Measurements from ENCODE around the gene SKAP1.

The SKAP1 gene

DNA sequence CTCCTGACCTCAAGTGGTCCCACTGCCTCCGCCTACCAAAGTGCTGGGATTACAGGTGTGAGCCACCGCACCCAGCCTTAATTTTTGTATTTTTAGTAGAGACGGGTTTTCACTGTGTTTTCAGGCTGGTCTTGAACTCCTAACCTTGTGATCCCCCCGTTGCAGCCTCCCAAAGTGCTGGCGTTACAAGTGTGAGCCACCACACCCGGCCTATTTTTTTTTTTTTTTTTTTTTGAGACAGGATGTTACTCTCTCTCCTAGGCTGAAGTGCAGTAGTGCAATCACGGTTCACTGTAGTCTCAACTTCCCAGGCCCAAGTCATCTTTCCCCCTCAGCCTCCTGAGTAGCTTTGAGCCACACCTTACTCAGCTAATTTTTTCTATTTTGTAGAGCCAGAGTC lies 325.6 kb downstream of the SKAP1 start:
- DNase-seq (ENCODE audit: low spot score) = no peak

DNA sequence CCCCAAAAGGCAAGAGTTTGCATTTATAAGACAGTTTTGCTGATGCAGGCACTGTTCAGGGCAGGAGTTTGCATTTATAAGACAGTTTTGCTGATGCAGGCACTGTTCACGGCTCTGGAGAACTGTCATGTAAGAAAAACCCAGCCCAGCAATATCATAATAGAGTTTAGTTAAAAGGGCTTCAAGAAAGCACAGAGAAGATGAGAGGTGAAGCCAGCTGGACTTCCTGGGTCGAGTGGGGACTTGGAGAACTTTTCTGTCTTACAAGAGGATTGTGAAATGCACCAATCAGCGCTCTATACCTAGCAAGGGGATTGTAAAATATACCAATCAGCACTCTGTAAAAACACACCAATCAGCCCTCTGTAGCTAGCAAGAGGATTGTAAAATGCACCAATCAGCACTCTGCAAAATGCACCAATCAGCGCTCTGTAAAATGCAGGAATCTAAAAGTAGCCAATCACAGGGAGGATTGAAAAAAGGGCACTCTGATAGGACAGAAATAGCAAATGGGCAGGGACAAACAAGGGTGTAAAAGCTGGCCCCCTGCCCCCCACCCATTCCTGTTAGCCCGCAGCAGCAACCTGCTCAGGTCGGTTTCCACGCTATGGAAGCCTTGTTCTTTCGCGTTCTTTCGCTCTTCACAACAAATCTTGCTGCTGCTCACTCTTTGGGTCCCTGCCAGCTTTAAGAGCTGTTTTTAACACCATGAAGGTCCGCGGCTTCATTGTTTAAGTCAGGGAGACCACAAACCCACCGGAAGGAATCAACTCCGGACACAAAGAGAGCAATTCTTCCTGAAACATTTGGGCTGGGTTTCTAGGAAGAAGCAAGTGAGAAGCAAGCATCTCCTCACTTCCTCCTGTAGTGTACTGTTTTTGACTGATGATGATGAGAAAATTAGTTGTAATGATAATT lies 327.0 kb downstream of the SKAP1 start:
- DNase-seq (ENCODE audit: low spot score) = no peak

DNA sequence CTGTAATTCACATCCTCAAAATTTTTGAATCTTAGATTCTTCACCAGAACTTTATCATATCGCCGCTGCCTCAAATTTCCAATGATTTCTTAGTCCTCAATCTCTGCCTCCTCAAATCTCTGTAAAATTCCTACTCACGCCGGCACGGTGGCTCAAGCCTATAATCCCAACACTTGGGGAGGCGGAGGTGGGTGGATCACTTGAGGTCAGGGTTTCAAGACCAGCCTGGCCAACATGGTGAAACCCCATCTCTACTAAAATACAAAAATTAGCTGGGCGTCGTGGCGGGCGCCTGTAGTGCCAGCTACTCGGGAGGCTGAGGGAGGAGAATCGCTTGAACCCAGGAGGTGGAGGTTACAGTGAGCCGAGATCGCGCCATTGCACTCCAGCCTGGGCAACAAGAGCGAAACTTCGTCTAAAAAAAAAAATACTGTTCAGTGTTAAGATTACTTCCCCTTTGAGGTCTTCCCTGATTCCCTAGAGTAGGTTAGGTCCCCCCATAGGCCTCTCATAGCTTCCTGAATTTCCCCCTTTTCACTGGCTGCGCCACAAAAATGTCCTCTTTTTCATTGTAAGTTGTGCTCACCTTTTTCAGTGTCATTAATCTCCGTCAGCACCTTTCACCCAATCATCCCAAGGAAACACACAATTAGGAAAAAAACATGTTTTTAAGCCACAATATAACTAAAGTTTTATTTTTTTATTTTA lies 327.8 kb downstream of the SKAP1 start:
- DNase-seq (ENCODE audit: low spot score) = no peak

DNA sequence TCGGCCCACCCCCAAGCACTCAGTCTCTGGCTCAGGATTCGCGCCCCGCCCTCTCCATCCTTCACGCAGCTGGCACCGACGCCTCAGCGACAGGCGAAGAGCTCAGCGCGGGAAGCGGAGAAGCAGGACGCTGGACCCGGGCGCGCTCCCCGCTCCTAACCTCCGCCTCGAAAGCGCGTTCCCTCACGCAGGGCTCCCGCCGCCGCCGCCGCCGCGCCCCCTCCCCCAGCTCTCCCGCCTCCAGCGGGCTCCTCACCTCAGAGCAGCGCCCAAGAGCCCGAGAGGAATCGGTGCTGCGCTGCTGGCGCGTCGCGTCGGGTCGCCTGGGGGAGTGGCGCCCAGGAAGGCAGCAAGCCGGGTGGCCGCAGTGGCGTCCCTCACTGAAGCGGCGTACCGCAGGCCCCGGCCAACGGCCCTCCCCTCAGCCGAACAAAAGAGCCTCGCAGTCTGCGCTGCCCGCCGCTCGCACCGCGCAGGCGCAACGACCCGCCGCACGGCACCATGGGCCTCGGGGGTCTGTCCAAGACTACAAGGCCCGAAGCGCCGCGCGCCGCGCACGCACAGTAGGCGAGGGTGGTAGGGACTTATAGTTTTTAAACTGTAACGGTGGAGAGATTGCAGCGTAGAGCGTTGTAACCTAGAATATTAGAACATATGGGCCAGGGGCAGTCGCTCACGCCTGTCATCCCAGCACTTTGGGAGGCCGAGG lies 328.8 kb downstream of the SKAP1 start, which contains the start of gene CBX1:
CBX1 (minus strand) TSS at position 467 of the 709 bp plus-strand sequence. CDS start 24,474 bp downstream, outside the sequence.
- DNase-seq (ENCODE audit: low spot score) = peak; percentile 86

DNA sequence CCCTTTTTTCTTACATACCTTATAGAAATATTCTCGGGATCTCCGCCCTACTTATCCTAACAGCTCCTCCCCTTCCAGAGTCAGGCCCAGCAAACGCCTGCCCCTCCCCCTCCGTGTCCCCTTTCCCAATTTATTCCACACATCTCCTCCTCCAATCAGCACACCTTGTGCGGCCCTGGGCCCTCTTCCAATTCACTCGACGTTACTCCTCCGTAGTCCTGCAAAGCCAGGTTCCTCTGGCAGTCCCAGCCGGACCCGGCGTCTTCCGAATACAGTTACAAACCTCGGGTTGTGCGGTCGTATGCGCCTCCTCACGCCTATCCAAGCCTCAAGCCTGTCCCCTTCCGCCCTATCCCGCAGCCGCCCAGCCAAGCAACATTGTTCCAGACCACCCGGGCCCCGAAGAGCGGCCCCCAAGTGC lies 329.4 kb downstream of the SKAP1 start:
- DNase-seq (ENCODE audit: low spot score) = no peak

DNA sequence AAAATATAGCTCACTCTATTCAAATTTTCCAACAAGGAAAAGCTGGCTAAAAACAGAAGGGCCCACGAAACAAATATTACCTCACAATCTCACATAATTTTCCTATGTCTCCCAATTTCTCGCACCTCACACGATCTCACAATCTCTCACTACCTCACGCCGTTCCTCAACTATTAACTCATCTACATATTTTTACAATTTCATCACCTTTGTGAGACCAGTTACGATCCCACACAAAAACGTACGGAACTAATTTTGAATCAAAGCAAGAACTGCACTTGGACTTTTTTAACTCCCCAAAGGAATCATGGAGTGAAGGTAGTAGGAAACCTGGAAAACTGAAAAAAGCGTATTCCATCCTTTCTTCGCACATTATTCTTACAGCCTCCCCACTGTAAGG lies 329.9 kb downstream of the SKAP1 start:
- no peak for DNase-seq (ENCODE audit: low spot score)

DNA sequence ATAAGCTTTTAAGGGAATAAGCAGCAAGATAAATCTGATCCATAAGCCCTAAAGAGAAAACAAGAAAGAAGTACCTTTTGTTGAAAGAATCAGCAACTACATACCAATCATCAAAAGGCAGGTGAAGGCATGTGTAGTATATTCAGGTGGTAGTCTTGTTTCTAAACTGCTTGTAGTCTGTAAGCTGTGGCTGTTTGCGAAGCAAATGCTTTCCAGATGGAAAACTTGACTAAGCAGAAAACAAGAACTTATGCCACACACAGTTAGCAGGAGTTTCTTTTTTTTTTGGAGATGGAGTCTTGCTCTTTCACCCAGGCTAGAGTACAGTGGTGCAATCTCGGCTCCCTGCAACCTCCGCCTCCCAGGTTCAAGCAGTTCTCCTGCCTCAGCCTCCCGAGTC lies 334.4 kb downstream of the SKAP1 start:
- DNase-seq (ENCODE audit: low spot score) = no peak

DNA sequence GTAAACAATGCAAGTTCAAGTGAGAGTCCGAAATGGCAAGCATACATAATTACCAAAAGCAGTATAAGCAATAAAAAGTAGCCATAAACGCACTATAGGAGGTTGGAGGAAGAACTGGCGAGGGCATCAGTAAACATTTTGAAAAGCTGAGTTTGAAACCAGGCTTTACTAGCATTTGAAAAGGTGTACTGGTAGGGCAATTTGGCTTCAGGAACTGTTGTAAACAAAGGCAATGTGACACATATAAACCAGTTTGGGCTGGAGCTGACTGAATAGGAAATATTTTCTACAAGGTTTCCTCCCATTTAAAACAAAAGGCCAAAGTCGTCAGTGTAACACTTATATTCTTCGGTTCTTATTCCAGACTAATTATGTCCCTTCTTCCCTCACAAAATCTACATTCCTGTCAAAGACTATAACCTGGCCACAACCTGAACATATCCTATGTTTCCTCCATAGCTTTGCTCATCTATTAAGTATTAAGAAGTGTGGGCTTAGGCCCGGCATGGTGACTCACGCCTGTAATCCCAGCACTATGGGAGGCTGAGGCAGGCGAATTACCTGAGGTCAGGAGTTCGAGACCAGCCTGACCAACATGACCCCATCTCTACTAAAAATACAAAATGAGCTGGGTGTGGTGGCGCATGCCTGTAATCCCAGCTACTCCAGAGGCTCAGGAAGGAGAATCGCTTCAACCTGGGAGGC lies 336.5 kb downstream of the SKAP1 start:
- no peak for DNase-seq (ENCODE audit: low spot score)

DNA sequence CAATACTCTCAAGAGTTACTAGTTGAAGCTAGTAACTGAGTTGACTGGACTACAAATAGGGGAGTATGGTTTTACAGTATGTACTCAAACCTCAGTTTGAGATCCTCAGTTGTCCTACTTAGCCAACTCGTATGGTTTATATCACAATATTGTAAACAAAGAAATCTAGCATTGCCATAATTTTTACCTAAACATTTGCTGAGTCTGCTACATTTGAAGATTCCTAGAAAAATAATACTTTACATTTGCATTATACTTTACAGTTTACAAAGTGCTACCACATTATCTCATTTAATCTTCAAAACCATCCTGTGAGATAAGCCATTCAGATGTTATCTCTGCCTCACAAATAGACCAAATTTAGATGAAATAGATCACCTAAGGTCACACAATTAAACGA lies 345.1 kb downstream of the SKAP1 start:
- DNase-seq (ENCODE audit: low spot score) = no peak
